Measurements from ENCODE around the gene SDC4.
"Not testable (repeated sequence)": the region's sequence is repeated elsewhere in the genome, so short reads cannot be mapped to it uniquely, and the experiment has no call there.

SDC4 gene

DNA sequence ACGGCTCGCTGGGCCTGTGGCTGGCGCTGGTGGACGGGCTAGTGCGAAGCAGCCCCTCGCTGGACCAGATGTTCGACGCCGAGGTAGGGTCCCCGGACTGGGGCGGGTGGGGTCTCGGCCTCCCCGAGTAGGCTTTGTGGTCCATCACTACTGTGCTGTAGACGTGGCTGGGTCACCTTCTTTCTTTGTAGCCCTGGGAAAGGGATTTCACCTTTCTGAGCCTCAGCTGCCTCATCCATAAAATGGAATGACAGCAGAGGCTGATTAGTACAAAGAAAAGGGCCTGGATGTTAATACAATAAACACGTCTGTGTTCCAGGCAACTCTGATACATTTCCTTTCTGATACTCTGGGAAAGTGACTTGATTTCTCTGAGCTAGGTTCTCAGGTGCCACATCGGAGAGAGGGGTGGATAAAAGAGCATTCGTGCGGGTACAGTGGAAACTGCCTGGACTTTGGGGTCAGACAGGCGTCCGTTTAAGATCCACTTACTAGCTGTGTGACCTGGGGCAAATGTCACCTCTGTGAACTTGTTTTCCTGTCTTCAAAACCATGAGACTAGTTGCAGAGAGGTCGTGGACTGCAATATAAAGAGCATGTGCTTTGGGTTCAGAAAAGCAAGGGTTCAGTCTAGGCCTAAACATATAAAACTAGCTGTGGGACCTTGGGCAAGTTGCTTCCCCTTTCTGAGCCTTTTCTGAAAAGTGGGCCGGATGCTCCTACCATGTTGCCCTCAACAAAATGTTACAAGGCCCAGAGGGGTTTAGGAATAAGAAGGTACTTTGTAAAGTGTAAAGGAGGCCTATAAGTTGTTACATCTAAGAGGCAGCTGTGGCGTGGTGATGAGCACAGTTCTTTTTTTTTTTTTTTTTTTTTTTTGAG lies 15.6 kb upstream of the SDC4 start:
- DNase-seq, result no peak

DNA sequence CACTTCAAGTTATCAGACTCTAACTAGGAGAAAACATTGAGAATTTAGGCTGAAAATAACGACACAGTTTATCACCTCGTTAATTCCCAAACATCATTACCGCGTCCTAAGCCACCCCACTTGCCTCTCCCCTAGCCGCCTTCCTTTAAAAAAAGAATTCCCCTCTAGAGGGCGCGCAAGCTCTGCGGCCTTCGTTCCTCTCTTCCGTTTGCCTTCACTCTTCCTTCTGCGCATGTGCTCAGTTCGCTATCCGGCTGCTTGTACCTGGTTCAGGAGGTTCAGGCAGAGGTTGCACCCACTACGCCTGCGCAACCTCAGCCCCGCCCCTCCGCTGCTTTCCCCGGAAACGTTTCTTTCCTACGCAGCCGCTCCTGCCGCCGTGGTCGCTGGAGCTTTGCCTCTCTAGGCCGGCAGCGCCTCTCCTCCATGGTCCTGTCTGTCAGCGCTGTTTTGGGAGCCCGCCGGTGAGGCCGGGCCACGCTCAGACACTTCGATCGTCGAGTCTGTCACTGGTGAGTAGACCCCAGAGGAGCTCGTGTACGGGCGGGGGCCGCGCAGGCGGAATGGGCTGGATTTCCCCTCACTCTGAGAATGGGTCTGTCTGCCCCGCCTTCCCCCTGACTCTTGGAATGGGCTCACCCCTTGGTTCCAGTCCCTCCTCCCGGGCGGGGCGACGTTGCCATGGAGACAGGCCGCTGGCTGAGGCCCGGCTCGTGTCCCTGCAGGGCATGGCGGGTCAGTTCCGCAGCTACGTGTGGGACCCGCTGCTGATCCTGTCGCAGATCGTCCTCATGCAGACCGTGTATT lies 14.8 kb upstream of the SDC4 start, which contains the start of gene SYS1:
Gene SYS1 (plus strand): TSS at position 353 of the 807 bp plus-strand sequence. CDS start 376 bp downstream, at position 729.
- DNase-seq, result peak; percentile 99

DNA sequence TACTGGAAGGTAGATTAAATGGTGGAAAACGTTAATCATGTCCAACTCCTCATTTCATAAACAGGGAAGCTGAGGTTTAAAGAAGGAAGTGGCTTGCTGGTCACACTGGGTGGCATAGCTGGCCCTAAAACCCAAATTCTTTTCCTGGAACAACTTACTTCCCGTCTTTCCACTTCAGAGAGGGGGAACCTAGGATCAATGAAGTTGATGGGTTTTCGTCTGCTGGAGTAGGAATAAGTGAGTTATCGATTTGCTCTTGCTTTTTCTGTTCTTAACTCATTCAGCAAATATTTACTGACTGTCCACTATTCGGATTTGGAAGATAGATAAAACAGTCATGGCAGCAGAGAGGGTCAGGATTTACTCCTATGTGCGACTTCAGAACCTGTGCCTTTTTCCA lies 13.6 kb upstream of the SDC4 start:
- no peak for DNase-seq

DNA sequence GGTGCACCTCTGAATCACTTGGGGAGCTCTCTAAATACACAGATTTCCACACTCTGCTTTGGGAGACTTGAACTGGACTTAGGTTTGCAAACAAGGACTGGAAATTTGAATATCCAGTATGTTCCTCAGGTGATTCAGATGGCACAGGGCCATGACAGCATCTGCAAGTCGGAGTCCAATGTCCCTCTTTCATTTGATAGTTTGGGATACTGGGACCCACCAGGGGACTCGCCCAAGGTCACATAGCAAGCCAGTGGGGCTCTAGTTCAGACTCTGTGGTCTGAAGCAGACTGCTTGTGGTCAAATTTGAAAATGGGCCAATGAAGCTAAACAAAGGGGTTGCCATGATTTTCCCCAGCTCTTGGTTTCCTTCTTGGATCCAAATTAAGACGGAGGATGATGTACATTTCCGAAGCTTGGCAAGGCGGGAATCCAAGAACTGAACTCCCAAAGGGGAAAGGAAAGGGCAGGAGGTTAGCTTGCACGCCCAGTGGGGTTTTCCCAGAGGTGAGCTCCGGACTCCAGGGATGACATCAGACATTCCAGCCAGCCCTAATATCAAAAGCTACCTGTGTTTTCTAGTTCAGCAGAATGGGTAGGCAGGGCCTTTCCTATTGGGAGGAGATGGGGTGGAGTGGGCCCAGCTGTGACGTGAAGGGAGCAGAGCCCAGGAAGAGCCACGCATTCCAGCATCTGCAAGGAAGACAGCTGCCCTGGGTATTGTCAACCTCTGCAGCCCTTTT lies 11.4 kb upstream of the SDC4 start:
- no peak for DNase-seq

DNA sequence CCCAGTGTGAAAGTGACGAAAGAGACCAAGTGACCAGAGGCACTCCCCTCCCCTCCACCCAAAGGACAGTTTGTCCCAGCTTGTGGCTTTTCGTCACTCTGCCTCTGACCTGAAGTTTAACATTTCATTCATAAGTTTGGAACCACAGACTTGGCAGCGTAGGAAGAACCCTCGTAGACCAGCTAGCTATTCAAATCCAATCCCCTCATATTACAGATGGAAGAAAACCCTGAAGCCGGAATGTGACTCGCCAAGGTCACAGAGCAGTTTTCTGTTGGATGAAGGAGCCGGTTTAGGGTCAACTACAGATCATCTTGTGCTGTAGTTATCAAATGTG lies 10.8 kb upstream of the SDC4 start:
- no peak for DNase-seq

DNA sequence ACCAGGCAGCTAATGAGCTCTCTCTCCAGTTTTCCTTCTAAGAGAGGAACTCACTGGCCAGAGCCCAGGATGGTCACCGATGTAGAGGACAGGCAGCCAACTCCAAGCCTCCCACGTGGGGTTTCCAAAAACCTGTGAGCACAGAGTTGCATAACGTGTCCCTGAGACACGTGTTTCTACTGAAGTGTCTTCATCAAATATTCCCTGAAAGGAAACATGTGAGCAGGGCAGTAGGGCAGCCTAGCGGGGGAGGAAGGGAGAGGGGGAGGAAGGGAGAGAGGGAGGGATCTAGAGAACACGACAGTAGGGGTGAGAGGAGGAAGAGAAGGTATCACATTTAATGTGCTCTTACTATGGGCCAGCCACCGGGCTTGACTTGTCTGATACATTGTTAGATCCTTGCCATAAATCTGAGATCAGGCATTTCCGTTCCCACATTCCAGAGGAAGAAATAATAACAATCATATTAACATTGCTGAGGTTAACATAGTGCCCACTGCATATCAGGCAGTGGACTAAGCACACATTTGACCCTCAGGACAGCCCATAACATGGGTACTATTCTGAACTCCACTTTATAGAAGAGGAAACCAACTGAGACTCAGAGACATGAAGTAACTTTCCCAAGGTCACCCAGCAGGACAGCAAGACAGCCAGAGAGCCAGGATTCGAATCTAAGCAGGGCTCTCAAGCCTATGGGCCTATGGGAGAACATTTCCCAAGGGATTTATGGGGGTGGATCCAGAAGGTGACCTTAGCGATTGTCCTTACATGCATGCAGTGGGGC lies 10.3 kb upstream of the SDC4 start:
- no peak for DNase-seq

DNA sequence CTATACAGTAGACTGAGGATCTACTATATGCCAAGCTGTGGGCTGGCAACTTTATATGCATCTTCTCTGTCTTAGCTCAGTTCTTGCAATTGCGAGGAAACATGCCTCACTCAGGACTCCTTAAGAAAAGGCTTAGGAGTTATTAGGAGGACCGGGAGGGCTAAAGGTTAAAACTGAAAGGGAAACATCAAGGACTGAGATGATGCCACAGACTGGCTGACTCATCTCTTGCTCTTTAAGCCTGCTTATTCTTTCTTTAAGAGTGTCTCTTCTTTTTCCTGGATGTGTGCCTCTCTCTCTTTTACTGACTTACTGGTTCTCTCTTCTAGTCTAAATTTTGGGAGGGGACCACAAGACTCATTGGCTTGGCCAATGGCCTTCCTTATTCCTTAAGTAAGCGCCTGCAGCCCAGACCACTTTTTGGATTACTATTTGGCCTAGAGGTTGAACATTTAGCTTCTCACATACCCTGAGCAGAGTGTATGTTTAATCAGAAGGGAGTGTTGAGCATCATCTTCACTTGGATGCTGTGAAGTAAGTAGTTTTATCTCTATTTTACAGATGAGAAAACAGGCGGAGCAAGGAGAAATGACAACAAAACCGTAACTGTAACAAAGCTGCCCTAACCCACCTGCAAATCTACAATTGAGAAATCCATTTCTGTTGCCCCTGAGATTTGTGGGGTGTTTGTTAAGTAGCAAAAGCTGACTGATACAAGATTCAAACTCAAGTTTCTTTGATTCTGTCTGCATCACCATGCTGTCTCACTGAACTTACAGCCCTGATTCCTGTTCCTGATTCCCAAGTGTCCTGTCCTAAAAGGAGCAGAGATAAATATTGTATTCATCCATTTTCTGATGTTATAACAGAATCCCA lies 7.2 kb upstream of the SDC4 start:
- no peak for DNase-seq

DNA sequence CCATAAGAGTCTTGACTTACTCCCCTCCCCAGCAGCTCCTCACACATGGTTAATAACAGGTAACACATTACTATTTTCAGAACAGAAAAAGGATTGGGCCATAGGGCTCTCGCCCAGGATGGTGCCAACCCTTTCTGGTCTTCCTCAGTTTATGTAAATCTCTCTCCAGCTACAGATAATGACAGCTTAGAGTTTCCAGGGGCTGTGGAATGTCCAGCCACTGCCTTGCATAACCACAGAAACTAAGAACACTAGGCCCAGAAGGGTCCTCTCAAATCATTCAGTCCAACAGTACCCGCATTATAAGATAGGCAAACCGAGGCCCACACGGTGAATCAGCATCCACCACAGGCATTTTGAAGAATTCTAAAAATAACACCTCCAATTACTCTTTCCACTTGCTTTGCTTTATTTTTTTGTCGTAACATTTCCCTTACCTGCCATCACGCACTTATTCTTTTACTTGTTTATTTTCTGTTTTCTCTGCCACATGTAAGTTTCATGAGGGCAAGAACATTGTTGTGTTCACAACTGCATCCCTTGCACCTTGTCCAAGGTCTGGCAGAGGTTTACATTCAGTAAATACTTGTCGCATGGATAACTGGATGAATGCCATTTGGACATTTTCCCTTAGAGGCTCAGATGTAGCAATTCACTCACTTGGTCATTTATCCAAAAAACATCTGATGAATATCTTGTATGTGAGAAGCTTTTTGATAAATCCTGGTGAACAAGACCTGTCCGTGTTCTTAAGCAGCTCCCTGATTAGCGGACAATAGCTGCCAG lies 6.4 kb upstream of the SDC4 start:
- DNase-seq, result no peak

DNA sequence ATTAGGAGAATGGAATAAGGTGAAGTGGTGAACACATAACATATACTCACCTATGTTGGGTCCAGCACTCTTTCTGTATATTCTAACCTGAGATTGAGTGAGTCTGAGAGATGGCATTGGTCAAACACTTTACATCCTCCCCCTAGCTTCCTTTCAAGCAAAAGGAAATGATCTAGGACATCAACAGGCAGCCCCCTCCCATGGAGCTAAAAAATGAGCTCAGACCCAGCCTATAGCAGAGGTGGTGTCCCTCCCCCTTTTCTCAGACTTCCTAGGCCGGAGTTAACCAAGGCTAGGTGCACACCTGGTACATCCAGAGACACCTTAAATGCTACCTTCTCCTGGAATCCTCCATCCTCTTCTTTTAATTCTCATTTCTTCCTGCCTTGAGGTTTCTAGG lies 5.5 kb upstream of the SDC4 start:
- DNase-seq, result no peak

DNA sequence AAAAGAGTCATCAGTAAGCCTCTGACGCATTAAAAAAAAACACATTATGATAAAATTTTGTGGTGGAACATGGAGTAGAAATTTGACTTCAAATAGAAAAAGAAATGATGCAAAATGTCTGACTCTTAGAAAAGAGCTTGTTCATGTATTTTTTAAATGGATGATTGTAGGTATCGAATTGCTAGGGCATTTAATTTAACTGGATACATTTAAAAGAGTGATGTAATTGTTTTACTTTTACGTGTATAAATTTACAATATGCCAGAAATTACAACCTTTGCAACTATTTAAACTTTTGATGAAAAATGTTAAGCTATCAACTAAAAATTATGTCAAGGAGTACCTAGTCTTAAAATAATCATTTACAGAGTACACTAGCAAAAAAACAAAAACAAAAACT lies 4.5 kb upstream of the SDC4 start:
- DNase-seq, result no peak

DNA sequence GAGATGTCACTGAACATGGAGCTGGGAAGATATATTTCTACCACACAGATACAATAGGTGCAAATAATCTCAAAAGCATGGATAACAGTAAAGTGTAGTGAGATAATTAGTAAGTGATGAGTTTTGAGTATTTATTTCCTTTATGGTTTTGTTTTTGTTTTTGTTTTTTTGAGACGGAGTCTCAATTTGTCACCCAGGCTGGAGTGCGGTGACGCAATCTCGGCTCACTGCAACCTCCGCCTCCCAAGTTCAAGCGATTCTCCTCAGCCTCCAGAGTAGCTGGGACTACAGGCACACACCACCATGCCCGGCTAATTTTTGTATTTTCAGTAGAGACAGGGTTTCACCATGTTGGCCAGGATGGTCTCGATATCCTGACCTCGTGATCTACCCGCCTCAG lies 2.6 kb upstream of the SDC4 start:
- DNase-seq, result not testable (repeated sequence)

DNA sequence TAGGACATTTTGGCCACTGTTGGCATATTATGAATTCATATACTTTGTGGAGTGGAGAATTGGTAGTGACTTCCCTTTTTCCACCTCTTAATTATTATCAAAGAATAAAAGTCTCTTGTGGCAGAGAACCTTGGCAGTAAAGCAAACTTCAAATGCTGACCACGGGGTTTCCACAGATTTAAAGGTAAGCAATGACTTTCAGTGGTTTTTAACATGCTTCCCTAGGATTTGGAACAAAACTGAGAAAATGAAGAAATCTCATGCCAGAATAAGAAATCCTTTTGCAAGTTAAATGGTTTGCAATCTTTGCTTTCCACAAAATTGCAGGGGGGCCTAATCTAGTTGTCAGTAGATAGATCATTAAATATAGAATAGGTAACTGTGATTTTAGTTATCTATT lies 2.0 kb upstream of the SDC4 start:
- DNase-seq, result no peak

DNA sequence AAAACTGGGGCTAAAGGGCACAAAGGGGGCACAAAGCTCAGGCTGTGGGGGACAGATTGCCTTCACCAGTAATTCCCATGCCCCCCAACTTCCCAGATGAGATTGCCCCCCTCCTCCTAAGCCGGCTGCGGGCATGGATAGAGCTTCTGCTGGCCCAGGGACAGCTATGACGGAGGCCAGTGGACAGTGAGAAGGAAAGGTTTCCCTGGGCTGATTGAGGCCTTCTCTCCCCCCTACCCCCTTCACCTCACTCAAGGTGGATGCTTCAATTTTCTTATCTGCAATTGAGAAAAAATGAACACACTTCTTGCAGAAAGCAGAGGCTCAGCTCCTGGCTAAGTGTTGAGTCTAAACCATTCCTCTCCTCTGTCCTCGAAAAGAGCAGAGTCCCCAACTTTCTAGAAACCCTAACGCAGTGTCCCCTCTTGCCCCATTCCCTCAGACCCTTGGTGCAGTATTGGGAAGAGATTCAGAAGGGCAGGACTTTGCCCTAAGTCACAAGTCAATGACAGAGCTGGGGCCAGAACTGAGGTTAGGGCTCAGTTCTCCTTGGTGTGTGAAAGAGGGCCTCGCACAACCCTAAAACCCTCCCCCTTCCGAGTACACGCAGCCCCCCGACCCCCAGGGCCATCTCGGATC lies 808 bp downstream of the SDC4 start:
- DNase-seq, result no peak

DNA sequence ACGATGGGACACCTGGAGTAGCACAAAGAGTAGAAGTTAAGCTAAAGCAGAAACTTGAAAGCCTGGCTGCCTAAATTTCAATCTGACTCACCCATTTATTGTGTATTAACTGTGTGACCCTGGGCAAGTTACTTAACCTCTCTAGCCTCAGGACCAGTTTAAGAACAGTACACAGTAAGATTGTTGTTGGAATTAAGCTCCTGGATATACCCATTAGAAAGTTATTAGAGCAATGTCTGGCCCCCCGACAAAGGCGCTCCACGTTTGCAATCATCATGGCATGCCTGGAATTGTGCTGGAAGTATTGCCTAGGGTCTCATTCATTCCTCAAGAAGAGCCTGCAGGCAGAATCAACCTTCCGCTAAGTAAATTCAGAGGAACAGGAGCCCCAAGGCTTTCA lies 1.4 kb downstream of the SDC4 start:
- no peak for DNase-seq

DNA sequence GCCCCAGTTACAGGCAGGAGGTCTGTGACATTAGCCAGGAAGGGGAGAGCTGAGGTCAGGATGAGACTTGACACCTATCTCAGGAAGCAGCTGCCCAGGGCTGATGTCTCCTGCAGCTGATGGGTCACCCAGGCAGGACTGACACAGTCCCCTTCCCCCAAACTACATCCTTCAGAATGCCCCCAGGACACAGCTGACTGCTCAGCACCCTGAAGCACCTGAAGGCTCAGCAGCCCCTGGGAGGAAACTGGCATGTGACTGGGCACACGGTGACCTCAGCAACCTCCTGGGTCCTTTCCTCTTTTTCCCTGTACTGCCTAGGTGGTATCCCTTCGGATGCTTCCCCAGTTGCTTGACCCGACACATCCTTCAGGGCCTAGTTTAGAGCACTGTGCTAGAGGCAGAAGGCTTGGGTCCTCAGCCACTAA lies 1.9 kb downstream of the SDC4 start:
- no peak for DNase-seq

DNA sequence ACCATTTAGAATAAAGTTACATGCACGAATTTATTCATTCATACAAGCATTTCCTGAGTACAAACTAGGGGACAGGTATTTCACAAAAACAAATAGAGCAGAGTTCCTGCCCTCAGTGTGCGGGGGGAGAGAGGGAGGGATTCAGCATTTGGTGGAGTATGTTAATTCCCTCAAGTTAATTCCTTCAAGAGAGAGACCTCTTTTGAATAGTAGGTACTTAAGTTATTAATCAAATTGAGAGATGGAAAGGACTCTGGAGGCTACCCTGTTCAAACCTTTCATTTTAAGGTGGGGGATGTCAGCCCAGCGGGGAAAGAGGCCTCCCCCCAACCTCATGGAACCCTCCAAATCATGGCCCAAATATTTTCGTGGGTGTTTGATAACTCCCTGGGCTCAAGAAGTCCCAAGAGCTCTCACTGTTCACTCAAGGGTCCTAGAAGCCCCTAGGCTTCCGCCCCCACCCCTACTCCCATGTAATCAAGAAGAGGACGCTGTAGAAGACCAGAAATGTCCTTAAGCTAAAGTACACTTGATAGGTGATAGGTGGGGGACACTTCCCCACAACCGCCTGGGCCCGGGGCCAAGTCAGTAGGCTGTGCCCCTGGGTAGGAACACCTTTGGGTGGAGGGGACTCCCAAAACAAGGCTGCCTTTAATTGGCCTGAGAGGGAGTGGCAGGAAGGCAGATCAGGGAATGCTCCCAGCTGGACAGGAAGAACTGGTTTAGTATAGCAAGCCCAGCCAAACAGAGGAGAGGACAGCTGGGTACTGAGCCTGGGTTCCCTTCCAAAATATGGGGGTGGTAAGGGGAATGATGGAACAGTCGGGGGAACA lies 2.9 kb downstream of the SDC4 start:
- DNase-seq, result no peak

DNA sequence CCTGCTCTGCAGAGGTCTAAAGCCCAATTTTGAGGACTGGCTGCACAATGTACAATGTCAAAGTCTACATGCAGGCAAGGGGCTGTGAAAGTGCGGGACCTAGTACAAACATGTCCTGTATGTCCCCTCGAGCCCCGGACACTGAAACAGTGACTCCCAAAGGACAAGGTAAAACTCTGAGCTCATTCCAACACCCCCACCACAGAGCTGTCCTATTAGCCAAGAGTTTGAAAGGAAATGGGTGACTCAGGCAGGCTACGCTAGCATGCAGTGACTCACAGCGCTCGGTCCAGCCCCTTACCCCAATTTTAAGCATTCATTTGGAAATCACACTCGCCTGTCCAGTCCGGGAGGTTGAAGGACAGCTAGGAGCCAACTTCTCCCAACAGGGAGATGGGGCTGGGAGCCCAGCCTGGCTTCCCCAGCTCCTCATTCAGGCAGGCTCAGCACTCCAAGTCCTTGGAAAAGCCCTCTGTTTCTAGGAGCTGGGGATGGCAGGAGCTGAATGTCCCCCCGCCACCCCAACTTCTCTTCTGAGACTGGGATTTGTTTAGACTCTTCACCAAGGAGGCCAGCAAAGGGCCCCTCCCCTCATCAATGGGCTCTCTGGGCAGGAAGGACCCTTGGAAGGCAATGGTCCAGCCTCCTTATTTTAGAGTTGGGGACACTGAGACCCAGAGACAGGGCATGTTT lies 3.9 kb downstream of the SDC4 start:
- DNase-seq, result peak; percentile 26

DNA sequence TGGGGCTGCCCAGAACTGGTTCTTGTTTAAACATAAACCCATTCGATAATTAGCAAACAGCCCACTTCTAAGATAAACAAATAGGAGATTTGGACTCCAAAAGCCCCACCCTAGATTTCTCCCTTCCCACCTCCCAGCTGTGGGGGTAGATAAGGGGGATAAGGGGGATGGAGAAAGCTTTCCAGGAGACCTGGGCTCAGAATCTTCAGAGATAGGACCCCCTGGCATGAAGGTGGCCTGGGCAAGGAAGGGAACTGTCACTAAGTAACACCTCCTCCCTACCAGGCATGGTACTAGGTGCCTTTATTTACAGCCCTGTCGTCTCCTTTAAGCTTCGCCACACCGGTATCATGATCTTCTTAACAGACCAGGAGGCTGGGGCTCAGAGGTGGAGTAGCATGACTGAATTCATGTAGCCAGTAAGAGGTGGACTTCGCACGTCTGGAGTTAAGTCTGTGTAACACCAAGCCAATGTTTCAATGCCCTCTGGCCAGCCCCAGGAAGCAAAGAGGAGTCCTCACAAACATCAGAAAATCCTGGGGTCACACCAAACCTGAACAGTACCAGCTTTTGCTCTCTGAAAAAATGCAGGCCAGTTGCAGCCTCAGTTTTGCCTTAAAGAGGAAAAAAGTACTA lies 4.6 kb downstream of the SDC4 start:
- no peak for DNase-seq
